NCI-H345 treated with DMSO at 0.1 percent for 48 hours (cell line): Measurements from ENCODE around the gene ADIPOR2.

Source experiments
- DNase-seq: peaks from one replicate; lab custom pipeline; 2025; ENCODE audit not compliant: unreplicated experiment; lab: John Stamatoyannopoulos, UW

The ADIPOR2 gene

GRCh38 chr12:1797011-1797901 lies 106.4 kb downstream of the ADIPOR2 start:
- no peak for DNase-seq

- no peak for DNase-seq
These were observed 107.2 kb downstream of the ADIPOR2 start for GRCh38 chr12:1797991-1798640.

GRCh38 chr12:1798641-1799020 lies 107.8 kb downstream of the ADIPOR2 start:
- no peak for DNase-seq

- DNase-seq: no peak
These were observed 108.4 kb downstream of the ADIPOR2 start for GRCh38 chr12:1799051-1799881.

GRCh38 chr12:1799882-1800400 lies 109.1 kb downstream of the ADIPOR2 start:
- no peak for DNase-seq

GRCh38 chr12:1800401-1801302 lies 109.8 kb downstream of the ADIPOR2 start:
- no peak for DNase-seq

- DNase-seq: no peak
These were observed 110.6 kb downstream of the ADIPOR2 start for GRCh38 chr12:1801303-1801975.

GRCh38 chr12:1803736-1804135 lies 112.9 kb downstream of the ADIPOR2 start:
- no peak for DNase-seq

GRCh38 chr12:1804545-1805332 lies 113.9 kb downstream of the ADIPOR2 start:
- DNase-seq: peak; percentile 18

- no peak for DNase-seq
These were observed 114.7 kb downstream of the ADIPOR2 start for GRCh38 chr12:1805441-1806081.

GRCh38 chr12:1806301-1807086 lies 115.6 kb downstream of the ADIPOR2 start:
- no peak for DNase-seq

- no peak for DNase-seq
These were observed 116.4 kb downstream of the ADIPOR2 start for GRCh38 chr12:1807087-1807860.

- no peak for DNase-seq
These were observed 117.3 kb downstream of the ADIPOR2 start for GRCh38 chr12:1808036-1808797.

- no peak for DNase-seq
These were observed 118.1 kb downstream of the ADIPOR2 start for GRCh38 chr12:1808798-1809480.

GRCh38 chr12:1809591-1810190 lies 118.8 kb downstream of the ADIPOR2 start:
- DNase-seq: no peak
